Putamen (tissue), 1 donor: ENCODE measurements around the gene CCL26.

ENCODE experiments used
- DNase-seq: peaks from one replicate; pipeline ENCODE4 v3.0.0-alpha.2; 2016; ENCODE audit warnings: low spot score

Gene CCL26

GRCh38 chr7:75772081-75773077 lies at the start of gene CCL26:
Gene CCL26 (minus strand): TSS chr7:75772211. CDS start chr7:75772176, 35 bp downstream.
- no peak for DNase-seq

- no peak for DNase-seq
These were observed 48.7 kb upstream of the CCL26 start for GRCh38 chr7:75820688-75821087.

DNA sequence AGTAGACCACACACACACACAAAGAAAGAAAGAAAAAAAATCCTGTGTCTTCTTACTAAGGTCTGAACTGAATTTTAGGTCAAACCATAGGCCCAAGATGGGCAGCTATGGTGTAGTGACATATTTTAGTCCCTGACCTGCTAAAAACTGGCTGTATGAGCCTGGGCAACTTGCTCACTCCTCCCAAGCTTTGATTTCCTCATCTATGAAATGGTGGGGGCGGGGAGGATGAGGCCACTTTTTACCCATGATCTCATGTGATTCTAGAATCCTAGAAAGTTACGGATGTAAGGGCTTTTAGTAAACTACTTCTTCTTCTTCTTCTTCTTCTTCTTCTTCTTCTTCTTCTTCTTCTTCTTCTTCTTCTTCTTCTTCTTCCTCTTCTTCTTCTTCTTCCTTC lies 47.7 kb upstream of the CCL26 start:
- DNase-seq: no peak

DNA sequence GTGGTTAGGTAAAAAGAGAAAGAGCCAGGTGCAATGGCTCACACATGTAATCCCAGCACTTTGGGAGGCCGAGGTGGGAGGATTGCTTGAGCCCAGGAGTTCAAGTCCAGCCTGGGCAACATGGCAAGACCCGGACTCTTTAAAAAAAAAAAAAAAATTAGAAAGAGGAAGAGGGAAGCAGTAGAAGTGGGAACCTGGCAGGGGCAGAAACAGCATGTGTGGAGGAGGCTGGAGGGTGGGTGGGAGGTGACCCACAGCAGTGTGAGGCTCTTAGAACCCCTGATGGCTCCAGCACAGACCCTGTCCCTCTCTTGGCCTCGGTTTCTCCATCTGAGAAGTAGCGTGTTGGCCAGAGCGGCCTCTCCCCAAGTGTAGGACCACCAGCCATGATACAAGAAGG lies 46.5 kb upstream of the CCL26 start:
- DNase-seq: no peak

DNA sequence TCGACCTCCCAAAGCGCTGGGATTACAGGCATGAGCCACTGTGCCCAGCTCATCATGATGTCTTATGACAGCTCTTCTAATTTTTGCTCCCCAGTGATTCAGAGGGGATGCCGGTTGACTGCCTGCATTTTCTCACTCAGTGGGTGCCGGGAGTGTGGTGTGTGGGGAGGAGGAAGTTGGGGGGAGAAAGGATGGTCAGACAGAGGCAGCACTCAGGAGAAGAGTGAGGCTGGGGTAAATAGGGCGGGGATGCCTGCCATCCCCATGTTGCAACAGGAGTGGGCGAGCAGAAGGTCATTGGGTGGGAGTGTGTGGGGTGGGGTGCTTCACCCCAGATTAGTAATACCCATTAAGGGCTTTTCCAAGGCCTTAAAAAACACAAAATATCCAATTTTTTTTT lies 45.1 kb upstream of the CCL26 start:
- no peak for DNase-seq

GRCh38 chr7:75815418-75816064 lies 43.5 kb upstream of the CCL26 start:
- no peak for DNase-seq

DNA sequence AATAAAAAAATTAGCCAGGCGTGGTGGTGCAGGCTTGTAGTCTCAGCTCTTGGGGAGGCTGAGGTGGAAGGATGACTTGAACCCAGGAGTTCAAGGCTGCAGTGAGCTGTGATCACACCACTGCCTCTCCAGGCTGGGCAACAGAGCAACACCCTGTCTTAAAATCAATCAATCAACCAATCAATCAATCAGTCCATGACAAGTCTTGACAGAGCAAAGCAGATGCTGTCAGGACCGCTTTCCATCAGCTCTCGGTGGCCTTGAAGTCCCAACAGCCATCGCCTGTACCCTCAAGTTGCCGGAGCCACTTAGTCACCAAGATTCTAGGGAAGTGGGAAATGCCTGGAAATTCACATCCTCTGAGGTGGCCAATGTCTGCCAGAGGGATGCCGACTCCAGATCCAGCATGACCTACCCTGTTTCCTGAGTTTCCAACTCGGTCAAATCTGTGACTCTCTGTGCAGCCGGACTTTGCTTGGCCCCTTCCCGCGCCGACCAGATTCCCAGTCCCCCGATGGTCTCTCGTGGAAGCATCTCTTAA lies 42.5 kb upstream of the CCL26 start:
- DNase-seq: no peak

DNA sequence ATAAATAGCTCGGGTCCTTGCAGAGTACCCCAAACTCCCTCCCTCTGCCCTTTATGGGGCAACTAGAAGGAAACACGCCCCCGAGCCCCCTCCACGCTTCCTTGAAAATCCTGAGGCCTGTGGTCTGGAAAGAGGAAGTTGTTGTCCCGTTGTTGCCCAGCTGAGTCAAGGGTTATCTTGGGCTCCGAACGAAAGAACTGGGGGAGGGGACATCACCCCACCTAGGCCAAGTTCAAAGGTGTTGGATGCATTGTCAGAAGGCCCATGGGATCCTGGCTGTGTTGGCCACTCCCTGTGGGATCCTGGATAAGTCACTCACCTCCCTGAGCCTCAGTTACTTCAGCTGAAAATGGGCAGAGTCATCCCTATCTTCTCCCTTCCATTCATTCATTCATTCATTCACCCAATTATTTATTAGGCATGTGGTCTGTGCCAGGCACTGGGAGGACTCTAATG lies 41.8 kb upstream of the CCL26 start, which contains the start of gene CCL24:
Gene CCL24, minus strand, starts transcription at position 26 of the 456 bp plus-strand sequence. CDS start 91 bp downstream, outside the sequence.
- no peak for DNase-seq

DNA sequence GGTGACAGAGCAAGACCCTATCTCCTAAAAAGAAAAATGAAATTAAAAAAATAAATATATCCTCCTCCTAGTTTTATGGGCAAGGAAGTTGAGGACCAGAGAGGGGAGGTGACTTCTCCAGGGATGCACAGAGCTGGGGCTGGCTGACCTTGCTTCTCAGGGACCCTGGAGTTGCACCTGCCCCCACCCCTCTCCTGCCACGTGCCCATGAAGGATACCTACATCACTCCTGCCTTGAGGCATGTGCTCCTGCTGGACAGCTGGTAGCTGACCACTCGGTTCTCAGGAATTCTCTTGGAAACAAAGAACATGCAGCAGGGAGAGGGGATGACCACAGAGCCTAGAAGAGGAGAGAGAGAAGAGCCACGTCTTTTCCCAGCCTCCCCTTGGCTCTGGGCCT lies 41.1 kb upstream of the CCL26 start:
- no peak for DNase-seq

DNA sequence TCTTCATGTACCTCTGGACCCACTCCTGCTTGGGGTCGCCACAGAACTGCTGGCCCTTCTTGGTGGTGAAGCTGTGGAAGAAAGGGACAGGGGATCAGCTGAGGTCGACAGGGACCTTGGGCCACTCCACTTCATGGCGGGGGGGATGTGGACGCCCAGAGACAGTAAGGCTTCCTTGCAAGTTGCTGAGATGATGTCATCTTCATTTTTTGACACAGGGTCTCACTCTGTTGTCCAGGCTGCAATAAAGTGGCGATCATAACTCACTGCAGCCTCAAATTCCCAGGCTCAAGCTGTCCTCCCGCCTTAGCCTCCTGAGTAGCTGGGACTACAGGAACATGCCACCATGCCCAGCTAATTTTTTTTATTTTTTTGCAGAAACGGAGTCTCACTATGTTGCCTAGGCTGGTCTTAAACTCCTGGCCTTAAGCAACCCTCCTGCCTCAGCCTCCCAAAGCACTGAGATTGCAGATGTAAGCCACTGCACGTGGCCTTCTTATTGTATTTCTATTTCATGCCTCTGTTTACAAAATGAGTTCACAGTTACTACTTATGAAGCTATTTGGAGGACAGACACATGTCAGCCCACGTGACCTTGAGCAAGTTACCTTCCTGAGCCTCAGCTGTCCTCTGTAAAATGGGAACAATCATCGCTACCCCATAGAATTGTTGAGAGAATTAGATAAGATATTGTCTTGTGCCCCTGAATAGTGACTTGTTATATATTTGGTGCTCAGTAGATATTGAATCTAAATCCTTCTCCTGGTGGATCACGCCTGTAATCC lies 40.1 kb upstream of the CCL26 start:
- DNase-seq: no peak

GRCh38 chr7:75809396-75809795 lies 37.4 kb upstream of the CCL26 start:
- no peak for DNase-seq

GRCh38 chr7:75808106-75808505 lies 36.1 kb upstream of the CCL26 start:
- no peak for DNase-seq

DNA sequence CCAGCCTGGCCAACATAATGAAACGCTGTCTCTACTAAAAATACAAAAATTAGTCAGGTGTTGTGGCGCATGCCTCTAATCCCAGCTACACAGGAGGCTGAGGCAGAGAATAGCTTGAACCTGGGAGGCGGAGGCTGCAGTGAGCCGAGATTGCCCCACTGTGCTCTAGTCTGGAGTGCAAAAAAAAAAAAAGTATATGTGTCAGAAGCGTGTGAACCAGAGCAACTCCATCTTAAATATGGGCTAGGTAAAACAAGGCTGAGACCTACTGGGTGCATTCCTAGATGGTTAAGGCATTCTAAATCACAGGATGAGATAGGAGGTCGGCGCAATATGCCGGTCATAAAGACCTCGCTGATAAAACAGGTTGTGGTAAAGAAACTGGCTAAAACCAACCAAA lies 35.4 kb upstream of the CCL26 start:
- DNase-seq: no peak

- no peak for DNase-seq
These were observed 34.7 kb upstream of the CCL26 start for GRCh38 chr7:75806560-75807307.

DNA sequence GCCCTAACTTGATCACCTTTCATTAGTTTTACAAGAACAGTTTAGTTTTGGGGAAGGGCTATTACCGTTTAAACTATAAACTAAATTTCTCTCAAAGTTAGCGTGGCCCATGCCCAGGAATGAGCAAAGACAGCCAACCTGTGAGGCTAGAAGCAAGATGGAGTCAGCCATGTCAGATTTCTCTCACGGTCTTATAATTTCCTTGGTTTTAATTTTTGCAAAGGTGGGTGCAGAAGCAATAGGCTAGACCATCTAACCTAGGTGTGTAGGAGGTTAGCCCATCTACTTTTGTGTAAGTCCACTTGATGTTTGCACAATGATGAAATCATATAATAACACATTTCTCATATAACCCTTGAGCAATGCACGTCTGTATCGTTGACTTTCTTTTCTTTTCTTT lies 32.7 kb upstream of the CCL26 start:
- no peak for DNase-seq

GRCh38 chr7:75804004-75804403 lies 32.0 kb upstream of the CCL26 start:
- DNase-seq: no peak

- DNase-seq: no peak
These were observed 30.5 kb upstream of the CCL26 start for GRCh38 chr7:75802552-75802821.

DNA sequence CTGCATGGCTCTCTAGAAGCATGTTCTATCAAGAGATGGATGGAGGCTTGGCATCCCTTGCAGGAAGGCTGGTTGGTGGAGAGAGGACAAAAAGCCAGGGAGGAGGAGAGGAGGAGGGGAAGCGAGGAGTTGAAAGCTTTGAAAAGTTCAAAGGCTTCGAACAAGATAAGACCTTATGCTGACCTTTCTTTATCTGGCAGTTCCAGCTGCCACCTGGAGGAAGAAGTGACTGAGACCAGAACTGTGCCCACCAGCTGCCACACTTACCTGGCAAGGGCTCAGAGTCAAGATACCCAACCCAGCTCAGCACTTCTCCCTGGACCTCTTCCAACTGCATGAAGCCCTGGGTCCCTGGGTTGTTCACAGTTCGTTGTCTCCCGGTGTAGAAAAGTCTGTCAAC lies 26.8 kb upstream of the CCL26 start:
- no peak for DNase-seq

- no peak for DNase-seq
These were observed 24.4 kb upstream of the CCL26 start for GRCh38 chr7:75796420-75796819.

- no peak for DNase-seq
These were observed 23.8 kb upstream of the CCL26 start for GRCh38 chr7:75795831-75796285.

GRCh38 chr7:75793676-75794075 lies 21.7 kb upstream of the CCL26 start:
- DNase-seq: no peak
